ENCODE measurements around the gene PMM1.

GRCh38 chr22:41589391-41590241 is at the start of gene PMM1:
- TF ChIP-seq REST (IDR thresholded peaks at IDR 0.05; ENCODE audit: insufficient replicate concordance, low read depth) (peak; percentile 18), CTCF (IDR thresholded peaks at IDR 0.05; ENCODE audit: insufficient read depth, low read length) (no peak), POLR2AphosphoS5 (IDR thresholded peaks at IDR 0.05; ENCODE audit: low read depth) (peak; percentile 55), GABPA (IDR thresholded peaks at IDR 0.05; ENCODE audit: low read depth) (peak; percentile 54)
